ENCODE data around the gene MAN2B1. TPM values are rescaled to one million over a fixed set of nuclear protein-coding genes. Genes with fewer than 3 reads are reported as not detected.

MAN2B1 gene
- polyA plus RNA-seq, 3 donors: 218 to 305 (median 295) TPM

DNA sequence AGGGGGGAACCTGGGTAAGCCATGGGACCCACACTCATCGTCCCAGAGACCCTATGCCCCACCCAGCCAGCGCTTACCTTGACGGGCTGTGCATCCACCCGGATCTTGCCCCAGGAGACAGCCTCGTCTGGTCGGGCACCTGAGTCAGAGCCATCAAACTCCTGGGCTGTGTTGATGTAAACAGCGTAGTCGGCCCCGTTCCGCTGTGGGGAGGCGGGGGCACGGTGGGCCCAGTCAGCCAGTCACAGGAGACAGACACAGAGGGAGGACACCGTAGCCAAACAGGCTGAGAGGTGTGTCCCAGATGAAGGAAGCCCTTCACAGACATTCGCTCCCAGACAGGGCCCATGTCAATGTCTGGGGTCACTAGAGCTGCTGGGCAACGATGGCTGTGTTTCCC, 9.4 kb upstream of the MAN2B1 start:
- no peaks in the 10 kb centered on the region for H3K27me3 ChIP-seq (ENCODE audit: control insufficient read depth in 2 of 2, insufficient read depth in 2 of 2, low read length in 2 of 2)
- no peaks in the 10 kb centered on the region for H3K9me3 ChIP-seq (replicated peaks in 1 of 2; ENCODE audit: control insufficient read depth in 1 of 2, insufficient read depth in 1 of 2, low read length in 2 of 2)
- H2AFZ ChIP-seq (ENCODE audit: insufficient read depth, low read depth, low read length, poor library complexity, severe bottlenecking): no peak overlapping the region
- no peak overlapping the region for H3K4me2 ChIP-seq (replicated peaks; ENCODE audit: extremely low read depth, low read length, poor library complexity, severe bottlenecking)
- H3K79me2 ChIP-seq (ENCODE audit: insufficient read depth, low read length): peaks cover 19% of the 10 kb centered on the region
- Mint-ChIP-seq H3K4me1 (peaks cover 23% of the 10 kb centered on the region), H3K9me3 (peaks cover 0 to 3% (median 0%) of the 10 kb centered on the region in 7 donors), H3K36me3 (peaks cover 64 to 83% of the 10 kb centered on the region in 2 donors), H3K27ac (peak overlapping the region in 2 of 7 donors; percentile 13 to 17), H3K27me3 (ENCODE audit: low read depth in 3 of 3) (peaks cover 0 to 2% (median 0%) of the 10 kb centered on the region in 3 donors), H3K4me3 (no peak overlapping the region)
- peaks cover 65% of the 10 kb centered on the region for H4K20me1 ChIP-seq (ENCODE audit: insufficient read depth, low read length)
- no peak overlapping the region for H3K9ac ChIP-seq (ENCODE audit: insufficient read depth, low read length, poor library complexity, severe bottlenecking)
- TF ChIP-seq CTCF (IDR thresholded peaks at IDR 0.05): no peak
- intact Hi-C loops (cut with micrococcal nuclease): no loop called here
- 95% methylated on average over 14 of the region's 15 CpGs for WGBS (ENCODE audit: insufficient coverage)
- peaks cover 5 to 15% of the 10 kb centered on the region in 2 donors for H3K4me1 ChIP-seq (ENCODE audit: control insufficient read depth in 1 of 2, insufficient read depth in 2 of 2, low read length in 2 of 2)
- H3K4me3 ChIP-seq (replicated peaks in 1 of 3; ENCODE audit: low read depth in 2 of 3, low read length in 3 of 3): no peak overlapping the region
- peak overlapping the region in 1 of 2 donors; percentile 27 for H3K27ac ChIP-seq (ENCODE audit: low read depth in 1 of 2, low read length in 2 of 2)
- no peak for DNase-seq
- peaks cover 60 to 79% of the 10 kb centered on the region in 2 donors for H3K36me3 ChIP-seq (replicated peaks in 1 of 2; ENCODE audit: control insufficient read depth in 1 of 2, insufficient read depth in 2 of 2, low read length in 2 of 2)

DNA sequence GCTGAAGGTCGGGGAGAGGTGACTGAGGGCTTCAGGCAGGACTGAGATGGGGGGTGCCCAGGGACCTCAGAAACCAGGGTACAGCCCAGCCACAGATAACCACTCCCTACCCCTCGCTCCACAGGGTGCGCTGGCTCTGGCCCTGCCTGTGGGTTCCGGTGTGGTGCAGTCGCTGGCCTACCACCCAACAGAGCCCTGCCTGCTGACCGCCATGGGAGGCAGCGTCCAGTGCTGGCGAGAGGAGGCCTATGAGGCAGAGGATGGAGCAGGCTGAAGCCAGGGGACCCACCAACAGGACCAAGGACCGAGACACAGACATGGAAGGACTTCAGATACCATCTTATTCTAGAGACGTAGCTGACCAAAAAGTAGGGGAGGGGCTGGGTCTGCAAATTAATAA, 8.9 kb upstream of the MAN2B1 start:
- Histone ChIP-seq H2AFZ (ENCODE audit: insufficient read depth, low read depth, low read length, poor library complexity, severe bottlenecking) (no peak overlapping the region), H3K79me2 (ENCODE audit: insufficient read depth, low read length) (peaks cover 21% of the 10 kb centered on the region), H3K4me3 (replicated peaks in 1 of 3; ENCODE audit: low read depth in 2 of 3, low read length in 3 of 3) (no peak overlapping the region), H3K9ac (ENCODE audit: insufficient read depth, low read length, poor library complexity, severe bottlenecking) (no peak overlapping the region), H3K27ac (ENCODE audit: low read depth in 1 of 2, low read length in 2 of 2) (no peak overlapping the region), H4K20me1 (ENCODE audit: insufficient read depth, low read length) (peaks cover 62% of the 10 kb centered on the region), H3K27me3 (ENCODE audit: control insufficient read depth in 2 of 2, insufficient read depth in 2 of 2, low read length in 2 of 2) (no peaks in the 10 kb centered on the region), H3K36me3 (replicated peaks in 1 of 2; ENCODE audit: control insufficient read depth in 1 of 2, insufficient read depth in 2 of 2, low read length in 2 of 2) (peaks cover 60 to 79% of the 10 kb centered on the region in 2 donors), H3K9me3 (replicated peaks in 1 of 2; ENCODE audit: control insufficient read depth in 1 of 2, insufficient read depth in 1 of 2, low read length in 2 of 2) (no peaks in the 10 kb centered on the region), H3K4me1 (ENCODE audit: control insufficient read depth in 1 of 2, insufficient read depth in 2 of 2, low read length in 2 of 2) (peaks cover 6 to 14% of the 10 kb centered on the region in 2 donors), H3K4me2 (replicated peaks; ENCODE audit: extremely low read depth, low read length, poor library complexity, severe bottlenecking) (no peak overlapping the region)
- Mint-ChIP-seq H3K4me3 (no peak overlapping the region), H3K4me1 (peaks cover 19% of the 10 kb centered on the region), H3K27me3 (ENCODE audit: low read depth in 3 of 3) (no peaks in the 10 kb centered on the region), H3K27ac (peak overlapping the region in 1 of 7 donors; percentile 64), H3K36me3 (peaks cover 64 to 83% of the 10 kb centered on the region in 2 donors), H3K9me3 (peaks cover 0 to 3% (median 0%) of the 10 kb centered on the region in 7 donors)
- WGBS (ENCODE audit: insufficient coverage): 100% methylated on average over 8 of the region's 10 CpGs
- intact Hi-C loops (cut with micrococcal nuclease): no loop called here
- TF ChIP-seq CTCF (IDR thresholded peaks at IDR 0.05): no peak
- no peak for DNase-seq

All from CD14-positive monocyte (primary cell).